H54 (cell line): ENCODE measurements around the gene OPN3.
"Not testable (repeated sequence)": the region's sequence is repeated elsewhere in the genome, so short reads cannot be mapped to it uniquely, and the experiment has no call there.

Experiments
- DNase-seq: peaks from one replicate; pipeline ENCODE4 v3.0.0; 2011; ENCODE audit warnings: low spot score, mixed read lengths; ENCODE audit not compliant: insufficient read length
- FAIRE-seq: peaks from 3 replicates; lab custom pipeline; 2011; peaks lifted over from hg19 to GRCh38; lab: Jason Lieb, UNC
- POLR2A ChIP-seq: IDR thresholded peaks from 2 replicates; pipeline ENCODE4 v1.6.1; 2011; ENCODE audit warnings: low read depth, mild to moderate bottlenecking, low read length

OPN3 gene

DNA sequence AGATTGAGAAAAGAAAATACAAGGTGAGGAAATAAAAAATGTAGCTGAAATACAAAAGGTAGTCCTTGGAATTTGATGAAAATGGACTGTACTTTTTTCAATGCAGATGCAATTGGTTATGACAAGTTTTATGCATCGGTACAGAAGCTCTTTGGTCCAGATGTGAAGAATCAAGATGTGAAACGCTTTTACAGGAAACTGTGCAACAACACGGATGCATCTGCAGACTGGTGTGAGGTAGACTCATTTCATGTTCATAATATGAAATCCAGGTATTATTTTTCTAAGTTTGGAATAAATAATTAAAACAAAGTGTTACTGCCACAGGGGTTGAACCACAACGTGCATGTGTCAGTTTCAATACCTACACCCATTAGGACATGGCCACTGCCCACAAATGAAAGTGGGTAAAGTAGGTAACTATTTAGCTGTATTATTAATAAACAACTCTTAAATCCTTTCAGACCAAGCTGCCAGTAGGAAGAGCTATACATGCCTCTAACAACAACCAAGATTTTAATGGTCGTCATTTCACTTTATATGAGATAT, 20.3 kb upstream of the OPN3 start:
- TF ChIP-seq POLR2A: no peak

DNA sequence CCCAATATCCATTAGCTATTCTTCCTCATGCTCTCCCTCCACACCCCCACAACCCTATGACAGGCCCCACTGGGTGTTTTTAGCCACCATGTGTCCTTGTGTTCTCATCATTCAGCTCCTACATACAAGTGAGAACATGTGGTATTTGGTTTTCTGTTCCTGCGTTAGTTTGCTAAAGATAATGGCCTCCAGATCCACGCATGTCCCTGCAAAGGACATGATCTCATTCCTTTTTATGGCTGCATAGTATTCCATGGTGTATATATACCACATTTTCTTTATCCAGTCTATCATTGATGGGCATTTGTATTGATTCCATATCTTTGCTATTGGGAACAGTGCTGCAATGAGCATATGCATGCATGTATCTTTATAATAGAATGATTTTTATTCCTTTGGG, 18.8 kb upstream of the OPN3 start:
- not testable (repeated sequence) for DNase-seq, FAIRE-seq

More for the DNA sequence above, 20.3 kb upstream of the OPN3 start:
- DNase-seq (no peak), FAIRE-seq (no peak)

DNA sequence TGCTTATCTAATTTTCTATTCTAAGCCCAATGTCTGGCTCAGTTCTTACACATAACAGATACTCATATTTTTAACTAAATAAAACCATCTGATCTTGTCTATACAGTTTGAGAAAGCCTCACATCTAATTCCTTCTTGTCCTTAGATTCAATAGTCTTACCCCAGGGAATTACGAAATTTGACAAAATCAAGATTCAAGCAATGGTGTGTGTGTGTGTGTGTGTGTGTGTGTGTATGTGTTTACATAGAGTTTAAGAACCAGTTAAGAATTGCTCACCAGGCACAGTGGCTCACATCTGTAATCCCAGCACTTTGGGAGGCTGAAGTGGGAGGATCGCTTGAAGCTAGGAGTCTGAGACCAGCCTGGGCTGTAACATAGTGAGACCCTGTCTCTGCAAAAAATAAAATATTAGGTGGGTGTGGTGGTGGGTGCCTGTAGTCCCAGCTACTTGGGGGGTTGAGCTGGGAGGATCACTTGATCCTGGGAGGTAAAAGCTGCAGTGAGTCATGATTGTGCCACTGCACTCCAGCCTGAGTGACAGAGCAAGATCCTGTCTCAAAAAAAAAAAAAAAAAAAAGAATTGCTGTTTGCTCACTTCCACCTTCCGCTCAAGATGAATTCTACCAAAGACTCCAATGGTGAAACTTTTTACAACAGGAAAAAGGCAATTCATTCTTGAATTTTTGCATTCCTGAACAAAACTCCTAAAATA, 18.1 kb upstream of the OPN3 start:
- FAIRE-seq (no peak), DNase-seq (no peak)
- no peak for TF ChIP-seq POLR2A

DNA sequence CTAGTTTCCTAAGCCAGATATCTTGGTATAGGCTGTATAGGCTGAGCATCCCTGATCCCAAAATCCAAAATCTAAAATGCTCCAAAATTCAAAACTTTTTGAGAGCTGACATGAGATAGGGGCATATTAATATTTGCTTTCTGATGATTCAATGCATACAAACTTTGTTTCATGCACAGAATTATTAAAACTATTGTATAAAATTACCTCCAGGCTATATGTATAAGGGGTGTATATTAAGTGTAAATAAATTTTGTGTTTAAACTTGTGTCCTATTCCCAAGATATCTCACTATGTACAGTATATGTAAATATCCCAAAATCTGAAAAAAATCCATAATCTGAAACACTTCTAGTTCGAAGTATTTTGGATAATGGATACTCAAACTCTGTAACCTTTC, 14.5 kb upstream of the OPN3 start:
- no peak for TF ChIP-seq POLR2A
- DNase-seq: no peak
- FAIRE-seq: no peak

DNA sequence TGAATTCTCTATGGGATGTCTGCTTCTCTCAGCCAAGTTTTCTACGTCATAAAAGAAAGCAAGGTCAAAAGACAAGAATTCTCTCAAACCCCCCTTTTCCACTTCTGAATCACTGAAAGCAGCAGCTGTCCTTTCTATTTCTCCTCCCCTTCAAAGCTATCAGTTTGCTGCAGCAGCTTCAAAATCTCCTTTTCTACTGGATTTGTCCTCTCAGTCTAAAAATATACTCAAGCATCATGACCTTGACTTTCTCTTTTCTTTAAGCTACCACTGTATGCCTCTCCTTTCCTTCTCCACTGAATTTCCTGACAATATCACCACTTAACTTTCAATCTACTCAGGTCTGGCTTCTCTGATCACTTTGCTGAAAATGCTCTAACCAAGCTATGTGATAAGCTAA, 13.8 kb upstream of the OPN3 start:
- DNase-seq (no peak), FAIRE-seq (no peak)
- no peak for TF ChIP-seq POLR2A

DNA sequence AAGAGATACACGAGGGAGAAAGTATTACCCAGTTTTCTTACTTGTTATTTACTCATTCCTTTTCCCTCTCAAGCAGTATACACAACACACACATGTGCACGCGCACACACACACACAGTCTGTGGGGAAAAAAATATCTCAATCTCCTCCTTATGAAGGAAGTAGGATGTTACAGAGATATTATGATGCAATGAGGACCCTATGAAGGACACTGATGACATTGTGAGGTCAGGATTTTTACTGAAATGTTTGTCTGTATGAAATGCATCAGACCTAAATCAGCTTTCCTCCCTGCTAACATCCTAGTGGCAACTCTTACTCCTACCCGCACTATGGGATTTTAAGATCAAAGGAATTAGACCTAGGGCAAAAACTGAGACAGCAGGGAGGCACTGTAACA, 11.8 kb upstream of the OPN3 start, which contains the start of gene WDR64:
WDR64 (plus strand) TSS at position 270 of the 400 bp plus-strand sequence. CDS start 204 bp downstream, outside the sequence.
- no peak for TF ChIP-seq POLR2A
- FAIRE-seq (no peak), DNase-seq (no peak)

DNA sequence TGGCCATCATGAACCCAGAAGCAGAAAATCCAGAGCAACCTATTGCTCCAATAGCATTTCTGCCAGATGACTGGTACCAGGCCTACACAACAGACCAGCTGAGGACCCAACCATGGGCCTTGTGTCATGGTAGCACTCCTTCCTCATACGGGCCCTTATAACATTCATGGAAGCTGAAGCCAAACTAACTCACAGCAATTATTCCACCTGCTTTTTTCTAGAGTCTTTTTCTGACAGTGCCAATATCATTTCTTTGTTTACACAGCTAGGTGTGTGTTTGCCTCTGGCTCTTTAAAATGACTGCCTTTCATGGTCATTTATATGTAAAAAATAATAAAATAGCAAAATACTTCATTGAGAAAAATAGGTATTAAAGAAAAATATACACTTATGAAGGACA, 8.0 kb upstream of the OPN3 start:
- DNase-seq (no peak), FAIRE-seq (no peak)
- TF ChIP-seq POLR2A: no peak

DNA sequence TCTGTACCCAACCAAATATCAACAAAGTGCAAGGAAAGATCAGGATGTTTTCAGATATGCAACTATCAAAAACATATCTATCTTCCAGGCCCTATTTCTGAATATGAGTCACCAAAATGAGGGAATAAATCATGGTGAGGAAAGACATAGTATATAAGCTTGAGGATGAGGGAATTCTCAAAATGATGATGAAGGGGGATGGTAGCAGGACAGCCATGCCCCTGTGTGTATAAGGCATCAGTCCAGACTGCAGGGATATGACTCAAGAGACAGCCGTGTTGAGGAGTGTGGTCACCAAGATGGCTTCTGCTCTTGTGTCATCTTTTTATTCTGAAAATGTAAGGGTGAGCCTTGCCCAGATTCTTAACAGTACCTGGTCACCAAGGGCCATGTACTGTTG, 7.5 kb upstream of the OPN3 start:
- FAIRE-seq: no peak
- no peak for DNase-seq

DNA sequence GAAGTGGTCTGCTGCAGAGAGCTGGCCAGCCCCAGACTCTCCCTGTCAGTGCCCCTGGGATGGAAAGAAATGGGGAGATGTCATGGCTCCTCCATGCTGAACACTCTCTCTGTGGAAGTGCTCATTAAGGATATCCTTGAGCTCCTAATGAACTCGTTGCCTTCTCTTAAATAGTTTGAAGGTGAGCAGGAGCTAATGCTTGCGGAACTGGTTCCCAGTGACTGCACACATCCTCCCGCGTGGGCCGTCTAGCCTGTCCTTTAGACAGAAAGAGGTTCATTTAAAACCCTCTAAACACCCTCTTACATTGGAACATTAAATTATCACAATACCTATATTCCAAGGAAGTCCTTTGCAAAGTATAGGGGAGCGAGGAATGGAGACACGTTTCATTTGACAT, 6.0 kb upstream of the OPN3 start:
- no peak for FAIRE-seq
- DNase-seq: no peak
- TF ChIP-seq POLR2A: no peak

More for the DNA sequence above, 7.5 kb upstream of the OPN3 start:
- no peak for TF ChIP-seq POLR2A

DNA sequence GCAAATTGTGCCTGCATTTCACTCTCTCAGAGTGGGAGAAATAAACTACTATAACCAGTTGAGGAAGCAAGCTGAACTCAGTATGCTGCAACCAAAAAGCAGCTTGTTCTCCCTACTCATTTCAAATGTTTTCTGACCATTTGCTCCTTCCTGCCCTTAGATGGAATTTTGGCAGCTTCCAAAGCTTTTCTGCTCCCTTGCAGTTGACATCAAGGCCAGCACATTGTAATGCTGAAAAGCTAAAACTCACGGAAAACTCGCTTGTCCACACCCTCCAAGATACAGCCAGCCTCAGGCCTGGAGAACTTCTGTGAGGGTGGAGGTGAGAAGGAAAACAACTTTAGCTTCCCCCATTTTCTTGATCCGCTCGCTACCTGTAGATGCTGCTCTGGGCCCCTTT, 5.0 kb upstream of the OPN3 start:
- DNase-seq: no peak
- no peak for FAIRE-seq
- TF ChIP-seq POLR2A: no peak

DNA sequence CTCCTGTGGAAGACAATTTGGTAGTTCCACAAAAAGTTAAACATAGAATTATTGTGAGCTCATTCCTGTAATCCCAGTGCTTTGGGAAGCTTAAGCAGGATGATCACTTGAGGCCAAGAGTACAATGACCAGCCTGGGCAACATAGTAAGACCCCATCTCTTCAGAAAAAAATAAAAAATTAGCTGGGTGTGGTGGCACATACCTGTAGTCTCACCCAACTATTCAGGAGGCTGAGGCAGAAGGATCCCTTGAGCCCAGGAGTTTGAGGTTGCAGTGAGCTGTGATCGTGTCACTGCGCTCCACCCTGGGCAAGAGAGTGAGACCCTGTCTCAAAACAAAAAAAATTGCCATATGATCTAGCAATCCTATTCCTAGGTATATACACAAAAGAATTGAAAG, 4.1 kb upstream of the OPN3 start:
- DNase-seq (no peak), FAIRE-seq (no peak)
- TF ChIP-seq POLR2A: no peak

DNA sequence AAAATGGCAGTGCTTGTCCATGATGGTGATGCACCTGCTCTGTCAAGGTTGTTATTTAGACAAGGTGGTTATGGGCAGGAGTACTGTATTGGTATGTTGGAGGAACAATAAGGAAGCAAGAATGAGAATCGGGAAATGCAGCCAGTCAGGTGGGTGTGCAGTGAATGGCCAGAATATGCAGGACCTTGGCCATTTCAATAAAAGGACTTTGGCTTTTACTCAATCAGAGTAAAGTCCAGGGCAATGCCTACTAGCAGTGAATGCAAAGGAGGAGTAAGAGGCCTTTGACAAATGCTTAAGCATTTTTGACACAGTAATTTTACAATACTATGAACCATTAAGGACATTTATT, 2.4 kb upstream of the OPN3 start:
- no peak for TF ChIP-seq POLR2A
- DNase-seq (no peak), FAIRE-seq (no peak)

DNA sequence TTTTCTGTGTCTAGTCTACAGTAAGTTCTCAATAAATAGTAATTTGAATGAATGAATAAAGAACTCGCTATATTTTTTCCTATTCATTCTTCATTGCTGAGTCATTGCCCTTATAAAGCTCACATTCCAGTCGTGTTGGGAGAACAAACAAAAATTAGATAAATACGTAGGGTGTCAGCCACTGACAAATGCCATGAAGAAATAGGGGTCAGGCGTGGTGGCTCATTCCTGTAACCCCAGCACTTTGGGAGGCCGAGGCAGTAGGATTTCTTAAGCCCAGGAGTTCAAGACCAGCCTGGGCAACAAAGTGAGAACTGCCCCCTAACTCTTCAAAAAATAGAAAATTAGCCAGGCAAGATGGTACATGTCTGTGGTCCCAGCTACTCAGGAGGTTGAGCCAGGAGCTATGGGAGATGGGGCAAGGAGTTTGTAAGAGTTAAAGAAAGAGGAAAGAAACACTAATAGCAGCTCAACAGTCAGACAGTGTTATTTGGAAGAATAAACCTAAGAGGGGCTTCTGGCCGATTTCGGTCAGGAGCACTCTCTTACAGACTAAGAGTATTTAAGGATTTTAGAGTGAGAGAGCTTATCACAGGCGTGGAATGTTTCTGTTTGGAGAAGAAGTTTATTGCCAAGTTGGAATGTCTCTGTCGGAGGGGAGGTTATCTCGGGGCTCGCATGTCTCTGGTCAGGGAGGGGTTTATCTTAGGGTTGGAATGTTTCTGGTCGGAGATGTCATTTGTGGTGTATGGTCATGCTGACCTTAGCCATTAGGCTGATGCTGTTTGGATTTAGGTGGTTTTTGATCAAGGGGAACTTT, 1.8 kb upstream of the OPN3 start:
- TF ChIP-seq POLR2A: no peak
- DNase-seq: no peak
- no peak for FAIRE-seq

DNA sequence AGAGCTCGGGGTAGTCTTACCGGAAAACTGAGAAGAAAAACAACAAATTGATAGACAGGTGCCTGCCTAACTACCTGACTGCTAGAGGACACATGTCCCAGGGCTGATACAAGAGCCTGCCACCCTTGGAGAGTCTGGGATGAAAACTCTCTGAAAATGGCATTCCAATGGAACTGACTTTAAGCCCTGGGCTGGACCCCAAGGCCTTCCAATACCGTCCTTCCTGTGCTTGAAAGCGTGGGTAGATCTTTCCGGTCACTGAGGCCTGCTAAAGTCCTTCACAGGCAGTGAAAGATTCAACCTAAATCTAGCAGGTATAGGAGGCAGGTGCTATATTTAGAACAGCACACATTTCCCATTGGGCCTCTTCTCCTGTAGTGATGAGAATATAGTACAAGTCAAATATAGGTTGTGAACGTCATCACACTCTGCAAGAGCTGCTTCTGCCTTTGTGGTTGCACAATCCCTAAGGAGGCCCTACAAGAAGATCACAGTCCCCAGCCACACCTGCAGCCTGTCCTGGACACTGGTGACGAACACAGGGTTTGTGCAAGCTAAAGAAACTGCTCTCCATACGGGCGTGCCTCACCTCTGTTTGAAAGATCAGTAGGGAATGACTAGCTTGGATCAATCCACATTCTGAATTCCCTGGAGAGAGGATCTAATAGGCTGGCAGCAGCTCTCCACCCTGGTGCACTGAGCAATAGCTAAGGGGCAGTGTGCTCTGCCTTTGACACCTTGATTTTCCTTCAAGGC, 876 bp upstream of the OPN3 start:
- FAIRE-seq: no peak
- no peak for DNase-seq
- no peak for TF ChIP-seq POLR2A
